Suprapubic skin (tissue), 4 donors: ENCODE measurements around the gene BPIFB4. TPM values are rescaled to one million over a fixed set of nuclear protein-coding genes. Genes with fewer than 3 reads are reported as not detected.
"Not testable (repeated sequence)": the region's sequence is repeated elsewhere in the genome, so short reads cannot be mapped to it uniquely, and the experiment has no call there.

Source experiments
- DNase-seq, 2 donors: peaks; one replicate each; pipeline ENCODE4 v3.0.0-alpha.2; 2019; ENCODE audit warnings: low spot score in 2 of 2
- H3K27ac ChIP-seq: fragments of 200-600 bp; sonication (generic); one replicate; pipeline ENCODE4 v1.5.1; 2019
- H3K27me3 ChIP-seq: fragments of 200-600 bp; sonication (generic); one replicate; pipeline ENCODE4 v1.5.1; 2019
- H3K36me3 ChIP-seq: fragments of 200-600 bp; sonication (generic); one replicate; pipeline ENCODE4 v1.5.1; 2019
- H3K4me1 ChIP-seq: fragments of 200-600 bp; sonication (generic); one replicate; pipeline ENCODE4 v1.5.1; 2019
- H3K4me3 ChIP-seq: fragments of 200-600 bp; sonication (generic); one replicate; pipeline ENCODE4 v1.5.1; 2019; ENCODE audit warnings: mild to moderate bottlenecking
- H3K9me3 ChIP-seq: fragments of 200-600 bp; sonication (generic); one replicate; pipeline ENCODE4 v1.5.1; 2019
- CTCF ChIP-seq, 2 donors: fragments of 200-600 bp in 1 of 2; fragments of 450-650 bp in 1 of 2; sonication (generic) in 1 of 2; IDR thresholded peaks; one replicate each; pipeline ENCODE4 v1.5.1; 2016 to 2019; ENCODE audit warnings: antibody characterized with exemption in 2 of 2, mild to moderate bottlenecking in 1 of 2, moderate library complexity in 1 of 2
- EP300 ChIP-seq: sonication (generic); formaldehyde crosslinking; IDR thresholded peaks from one replicate; pipeline ENCODE4 v1.6.1; 2017; ENCODE audit warnings: antibody characterized with exemption
- POLR2A ChIP-seq, 2 donors: fragments of 450-650 bp; IDR thresholded peaks; one replicate each; pipeline ENCODE4 v1.6.1; 2017; ENCODE audit warnings: antibody characterized with exemption in 2 of 2, mild to moderate bottlenecking in 2 of 2, moderate library complexity in 2 of 2
- POLR2AphosphoS5 ChIP-seq, 3 donors: sonication (generic); formaldehyde crosslinking; IDR thresholded peaks; one replicate each; pipeline ENCODE4 v1.6.1; 2017; ENCODE audit warnings: antibody characterized with exemption in 3 of 3
- WGBS: methylation state at CpG from one replicate; pipeline ENCODE4 v1.1.5; 2018; 5-methylcytosine and 5-hydroxymethylcytosine counted together
- total RNA-seq, 4 donors: library from RNA; depleted of rRNA; stranded (reverse); fragments of >200 nt; gene quantifications; one replicate each; pipeline ENCODE4 v1.1.0, GENCODE V29; 2016

Gene BPIFB4
- total RNA-seq, 4 donors from 2014 or later: not detected

- H3K27me3 ChIP-seq: peaks cover 9% of the 10 kb centered on the region
- H3K4me3 ChIP-seq: no peak overlapping the region
- no peaks in the 10 kb centered on the region for H3K36me3 ChIP-seq
- H3K9me3 ChIP-seq: no peaks in the 10 kb centered on the region
- WGBS: 69% methylated on average over 7 of the region's 7 CpGs
- no peak overlapping the region for H3K27ac ChIP-seq
- H3K4me1 ChIP-seq: no peaks in the 10 kb centered on the region
- TF ChIP-seq POLR2AphosphoS5 (IDR thresholded peaks at IDR 0.05): no peak
- no peak for TF ChIP-seq POLR2A (IDR thresholded peaks at IDR 0.05)
- TF ChIP-seq CTCF (IDR thresholded peaks at IDR 0.05): no peak
- no peak for TF ChIP-seq EP300
- DNase-seq: no peak
Observed at GRCh38 chr20:33112547-33113386, 33.3 kb downstream of the BPIFB4 start.

- no peak for DNase-seq
Observed at GRCh38 chr20:33113387-33113908, 34.0 kb downstream of the BPIFB4 start.

GRCh38 chr20:33115501-33115900, 36.1 kb downstream of the BPIFB4 start:
- H3K9me3 ChIP-seq, DNase-seq, H3K4me1 ChIP-seq, H3K4me3 ChIP-seq, H3K27ac ChIP-seq, H3K27me3 ChIP-seq, H3K36me3 ChIP-seq: not testable (repeated sequence)
- 92% methylated on average over 24 of the region's 34 CpGs for WGBS

More at GRCh38 chr20:33113387-33113908, 34.0 kb downstream of the BPIFB4 start:
- Histone ChIP-seq H3K4me1 (no peaks in the 10 kb centered on the region), H3K27me3 (peaks cover 9% of the 10 kb centered on the region), H3K27ac (no peak overlapping the region), H3K9me3 (no peaks in the 10 kb centered on the region), H3K4me3 (no peak overlapping the region), H3K36me3 (no peaks in the 10 kb centered on the region)
- 46% methylated on average over 6 of the region's 6 CpGs for WGBS
- no peak for TF ChIP-seq EP300
- no peak for TF ChIP-seq CTCF (IDR thresholded peaks at IDR 0.05)
- no peak for TF ChIP-seq POLR2A (IDR thresholded peaks at IDR 0.05)
- TF ChIP-seq POLR2AphosphoS5 (IDR thresholded peaks at IDR 0.05): no peak

GRCh38 chr20:33119725-33120720, 40.6 kb downstream of the BPIFB4 start:
- WGBS: 82% methylated on average over 3 of the region's 3 CpGs
- no peak for TF ChIP-seq POLR2AphosphoS5 (IDR thresholded peaks at IDR 0.05)
- TF ChIP-seq EP300: no peak
- TF ChIP-seq POLR2A (IDR thresholded peaks at IDR 0.05): no peak
- no peak for TF ChIP-seq CTCF (IDR thresholded peaks at IDR 0.05)
- no peaks in the 10 kb centered on the region for H3K9me3 ChIP-seq
- H3K4me1 ChIP-seq: no peaks in the 10 kb centered on the region
- H3K36me3 ChIP-seq: no peaks in the 10 kb centered on the region
- no peak for DNase-seq
- H3K27ac ChIP-seq: no peak overlapping the region
- H3K4me3 ChIP-seq: no peak overlapping the region
- peaks cover 4% of the 10 kb centered on the region for H3K27me3 ChIP-seq

GRCh38 chr20:33120934-33121333, 41.5 kb downstream of the BPIFB4 start:
- Histone ChIP-seq H3K4me1 (no peaks in the 10 kb centered on the region), H3K27me3 (peaks cover 8% of the 10 kb centered on the region), H3K36me3 (no peaks in the 10 kb centered on the region), H3K4me3 (no peak overlapping the region), H3K9me3 (no peaks in the 10 kb centered on the region), H3K27ac (no peak overlapping the region)
- no peak for DNase-seq
- no peak for TF ChIP-seq CTCF (IDR thresholded peaks at IDR 0.05)
- no peak for TF ChIP-seq POLR2AphosphoS5 (IDR thresholded peaks at IDR 0.05)
- TF ChIP-seq EP300: no peak
- TF ChIP-seq POLR2A (IDR thresholded peaks at IDR 0.05): no peak
- 97% methylated on average over 3 of the region's 3 CpGs for WGBS

DNA sequence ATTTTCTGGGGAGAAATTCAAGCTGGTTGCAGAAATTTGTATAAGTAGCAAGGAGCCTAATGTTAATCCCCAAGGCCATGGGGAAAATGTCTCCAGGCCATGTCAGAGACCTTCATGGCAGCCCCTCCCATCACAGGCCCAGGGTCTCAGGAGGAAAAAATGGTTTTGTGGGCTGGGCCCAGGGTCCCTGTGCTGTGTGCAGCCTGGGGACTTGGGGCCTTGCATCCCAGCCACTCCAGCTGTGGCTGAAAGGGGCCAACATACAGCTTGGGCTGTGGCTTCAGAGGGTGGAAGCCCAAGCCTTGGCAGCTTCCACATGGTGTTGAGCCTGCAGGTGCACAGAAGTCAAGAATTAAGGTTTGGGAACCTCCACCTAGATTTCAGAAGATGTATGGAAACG, 42.9 kb downstream of the BPIFB4 start:
- H3K4me1 ChIP-seq, H3K36me3 ChIP-seq, H3K27ac ChIP-seq, H3K4me3 ChIP-seq, H3K9me3 ChIP-seq, DNase-seq: not testable (repeated sequence)
- WGBS: 63% methylated on average over 1 of the region's 1 CpG
- H3K27me3 ChIP-seq: peaks cover 12% of the 10 kb centered on the region
